Astrocyte of the cerebellum (primary cell): Measurements from ENCODE around the gene PGS1.

Experiments used
- DNase-seq: peaks from one replicate; pipeline ENCODE4 v3.0.0-alpha.2; 2011; ENCODE audit warnings: low read depth
- H3K4me3 ChIP-seq: 2 replicates; pipeline ENCODE4 v1.5.1; 2011; ENCODE audit warnings: mild to moderate bottlenecking, low read depth, low read length, moderate library complexity
- CTCF ChIP-seq: IDR thresholded peaks from 2 replicates; pipeline ENCODE4 v1.5.1; 2012; ENCODE audit warnings: low read length, low read depth, moderate library complexity, mild to moderate bottlenecking; ENCODE audit errors: missing control alignments
- in situ Hi-C: cut with HindIII; loops from 2 replicates; pipeline ENCODE4 v1.10.0; 2017; ENCODE audit warnings: low sequenced_read_pairs

PGS1 gene

GRCh38 chr17:78468366-78468765, 89.9 kb downstream of the PGS1 start:
- no peak for DNase-seq
- no peak overlapping the region for H3K4me3 ChIP-seq
- no peak for TF ChIP-seq CTCF
- in situ Hi-C loops: no loop called here

GRCh38 chr17:78469443-78469842, 91.0 kb downstream of the PGS1 start:
- DNase-seq: no peak
- TF ChIP-seq CTCF: no peak
- no peak overlapping the region for H3K4me3 ChIP-seq
- in situ Hi-C loops: no loop called here

- no peak for DNase-seq
- in situ Hi-C loops: no loop called here
- no peak for TF ChIP-seq CTCF
These were observed 93.2 kb downstream of the PGS1 start for GRCh38 chr17:78471635-78472034.

GRCh38 chr17:78472035-78472905, 93.8 kb downstream of the PGS1 start:
- DNase-seq: no peak
- H3K4me3 ChIP-seq: no peak overlapping the region
- in situ Hi-C loops: no loop called here
- no peak for TF ChIP-seq CTCF

More at GRCh38 chr17:78471635-78472034, 93.2 kb downstream of the PGS1 start:
- H3K4me3 ChIP-seq: no peak overlapping the region

- in situ Hi-C loops: no loop called here
- DNase-seq: no peak
- no peak overlapping the region for H3K4me3 ChIP-seq
- no peak for TF ChIP-seq CTCF
These were observed 95.6 kb downstream of the PGS1 start for GRCh38 chr17:78473951-78474613.
